ENCODE measurements around the gene CPTP.

GRCh38 chr1:1322952-1323351 is 1.6 kb upstream of the CPTP start:
- TF ChIP-seq POLR2A (IDR thresholded peaks at IDR 0.05; ENCODE audit: low read length) (no peak), GATA1 (IDR thresholded peaks at IDR 0.05; ENCODE audit: low read depth, low read length) (no peak)

Data from erythroblast (primary cell).